Ascending aorta (tissue), 2 donors: ENCODE measurements around the gene KANK4. TPM values are rescaled to one million over a fixed set of nuclear protein-coding genes. Genes with fewer than 3 reads are reported as not detected.

ENCODE experiments used
- DNase-seq, 2 donors: peaks; one replicate each; pipeline ENCODE4 v3.0.0-alpha.2; 2019; ENCODE audit warnings: low spot score in 2 of 2
- H3K27ac ChIP-seq, 2 donors: fragments of 200-600 bp; sonication (generic); one replicate each; pipeline ENCODE4 v1.5.1; 2016 to 2017; ENCODE audit warnings: mild to moderate bottlenecking in 1 of 2
- H3K27me3 ChIP-seq: fragments of 200-600 bp; sonication (generic); one replicate; pipeline ENCODE4 v1.5.1; 2017
- H3K36me3 ChIP-seq, 2 donors: fragments of 200-600 bp; sonication (generic); one replicate each; pipeline ENCODE4 v1.5.1; 2016
- H3K4me1 ChIP-seq, 2 donors: fragments of 200-600 bp; sonication (generic); one replicate each; pipeline ENCODE4 v1.5.1; 2016 to 2017; ENCODE audit warnings: mild to moderate bottlenecking in 1 of 2
- H3K4me3 ChIP-seq, 2 donors: fragments of 200-600 bp; sonication (generic); one replicate each; pipeline ENCODE4 v1.5.1; 2016 to 2017; ENCODE audit warnings: mild to moderate bottlenecking in 1 of 2
- H3K9me3 ChIP-seq, 2 donors: fragments of 200-600 bp; sonication (generic); one replicate each; pipeline ENCODE4 v1.5.1; 2016
- intact Hi-C: fragments of 100-400 bp; cut with DNase I; formaldehyde crosslinking; loops from one replicate; pipeline ENCODE4 v1.15.1; 2023
- total RNA-seq: library from RNA; depleted of rRNA; stranded (reverse); fragments of >200 nt; gene quantifications from one replicate; pipeline ENCODE4 v1.1.0, GENCODE V29; 2016
- TF ChIP-seq, protein P1 (sequence below), 3 experiments: fragments of 200-600 bp in 2 of 3; fragments of 450-650 bp in 1 of 3; sonication (generic) in 2 of 3; IDR thresholded peaks; one replicate each; pipeline ENCODE4 v1.5.1; 2016 to 2019; ENCODE audit warnings: antibody characterized with exemption in 3 of 3, mild to moderate bottlenecking in 1 of 3, moderate library complexity in 1 of 3

The KANK4 gene
- total RNA-seq, 1 donor from 2014 or later: not detected

DNA sequence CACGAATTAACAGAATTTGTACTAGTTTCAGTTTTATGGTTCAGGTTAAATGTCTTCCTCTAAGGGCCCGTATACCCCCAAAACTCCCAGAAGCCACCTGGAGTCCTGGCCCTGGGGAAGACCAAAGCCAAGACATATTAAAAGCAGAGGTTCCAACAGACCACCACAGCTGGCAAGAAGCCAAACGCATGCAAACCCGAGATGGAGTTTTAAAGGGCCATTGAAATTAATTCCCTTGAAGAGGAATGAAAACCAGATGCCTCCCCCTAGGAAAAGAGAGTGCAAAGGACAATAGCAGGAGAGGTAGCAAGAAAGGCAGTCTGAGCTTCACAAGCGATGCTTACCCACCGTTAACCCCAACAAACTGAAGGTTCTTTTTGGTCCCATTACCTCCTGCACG is 48.1 kb downstream of the KANK4 start:
- intact Hi-C loops: no loop called here
- Histone ChIP-seq H3K9me3 (no peaks in the 10 kb centered on the region), H3K36me3 (no peaks in the 10 kb centered on the region), H3K27me3 (no peaks in the 10 kb centered on the region), H3K4me3 (no peak overlapping the region), H3K4me1 (no peaks in the 10 kb centered on the region), H3K27ac (no peak overlapping the region)
- DNase-seq: no peak
- TF ChIP-seq, protein P1, sequence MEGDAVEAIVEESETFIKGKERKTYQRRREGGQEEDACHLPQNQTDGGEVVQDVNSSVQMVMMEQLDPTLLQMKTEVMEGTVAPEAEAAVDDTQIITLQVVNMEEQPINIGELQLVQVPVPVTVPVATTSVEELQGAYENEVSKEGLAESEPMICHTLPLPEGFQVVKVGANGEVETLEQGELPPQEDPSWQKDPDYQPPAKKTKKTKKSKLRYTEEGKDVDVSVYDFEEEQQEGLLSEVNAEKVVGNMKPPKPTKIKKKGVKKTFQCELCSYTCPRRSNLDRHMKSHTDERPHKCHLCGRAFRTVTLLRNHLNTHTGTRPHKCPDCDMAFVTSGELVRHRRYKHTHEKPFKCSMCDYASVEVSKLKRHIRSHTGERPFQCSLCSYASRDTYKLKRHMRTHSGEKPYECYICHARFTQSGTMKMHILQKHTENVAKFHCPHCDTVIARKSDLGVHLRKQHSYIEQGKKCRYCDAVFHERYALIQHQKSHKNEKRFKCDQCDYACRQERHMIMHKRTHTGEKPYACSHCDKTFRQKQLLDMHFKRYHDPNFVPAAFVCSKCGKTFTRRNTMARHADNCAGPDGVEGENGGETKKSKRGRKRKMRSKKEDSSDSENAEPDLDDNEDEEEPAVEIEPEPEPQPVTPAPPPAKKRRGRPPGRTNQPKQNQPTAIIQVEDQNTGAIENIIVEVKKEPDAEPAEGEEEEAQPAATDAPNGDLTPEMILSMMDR (IDR thresholded peaks at IDR 0.05): no peak

DNA sequence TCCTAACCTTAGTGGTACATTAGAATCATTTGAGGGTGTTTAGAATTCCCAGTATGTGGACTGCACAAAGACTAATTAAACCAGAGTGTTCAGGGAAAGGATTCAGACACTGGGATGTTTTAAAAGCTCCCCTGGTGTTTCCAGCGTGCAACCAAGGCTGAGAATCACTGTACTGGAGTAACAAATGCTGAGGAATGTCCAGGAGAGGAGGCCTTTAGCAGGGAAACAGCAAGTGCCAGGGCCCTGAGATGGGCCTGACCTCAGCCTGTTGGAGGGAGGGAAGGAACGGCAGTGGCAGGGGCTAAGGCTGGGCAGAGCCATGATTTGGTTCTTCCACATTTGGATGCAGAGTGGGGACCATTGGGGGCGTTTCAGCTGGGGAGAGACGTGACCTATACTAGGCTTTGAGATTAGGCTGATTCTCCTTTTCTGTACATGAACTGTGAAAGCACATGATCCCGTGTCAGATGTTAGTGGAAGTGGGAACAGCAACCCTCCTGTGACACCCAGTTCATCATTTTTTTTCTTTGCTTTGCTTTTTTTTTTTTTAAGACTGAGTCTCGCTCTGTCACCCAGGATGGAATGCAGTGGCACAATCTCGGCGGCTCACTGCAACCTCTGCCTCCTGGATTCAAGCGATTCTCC is 49.3 kb downstream of the KANK4 start:
- intact Hi-C loops: no loop called here
- Histone ChIP-seq H3K36me3 (no peaks in the 10 kb centered on the region), H3K4me3 (no peak overlapping the region), H3K4me1 (no peaks in the 10 kb centered on the region), H3K27ac (no peak overlapping the region), H3K27me3 (no peaks in the 10 kb centered on the region), H3K9me3 (no peaks in the 10 kb centered on the region)
- TF ChIP-seq, protein P1 (IDR thresholded peaks at IDR 0.05): no peak
- no peak for DNase-seq

DNA sequence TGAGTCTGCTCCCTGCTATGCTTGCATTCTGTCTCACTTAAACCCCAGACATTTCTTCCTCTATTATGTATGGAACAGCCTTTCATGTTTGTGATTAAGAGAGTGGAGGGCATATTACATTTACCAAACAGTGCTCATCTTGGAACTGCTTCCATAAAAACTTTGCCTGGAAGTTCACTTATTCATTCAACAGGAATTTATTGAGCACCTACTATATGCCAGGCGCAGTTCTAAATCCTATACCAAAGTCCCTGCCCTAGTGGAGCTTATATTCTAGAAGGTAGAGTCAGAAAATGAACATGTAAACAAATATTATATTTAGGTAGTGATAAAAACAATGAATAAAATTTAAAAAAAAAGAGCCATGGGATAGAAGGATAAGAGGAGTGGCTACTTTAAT is 49.8 kb downstream of the KANK4 start:
- Histone ChIP-seq H3K9me3 (no peaks in the 10 kb centered on the region), H3K4me3 (no peak overlapping the region), H3K27ac (no peak overlapping the region), H3K27me3 (no peaks in the 10 kb centered on the region), H3K4me1 (no peaks in the 10 kb centered on the region), H3K36me3 (no peaks in the 10 kb centered on the region)
- DNase-seq: no peak
- intact Hi-C loops: no loop called here
- TF ChIP-seq, protein P1 (IDR thresholded peaks at IDR 0.05): no peak

DNA sequence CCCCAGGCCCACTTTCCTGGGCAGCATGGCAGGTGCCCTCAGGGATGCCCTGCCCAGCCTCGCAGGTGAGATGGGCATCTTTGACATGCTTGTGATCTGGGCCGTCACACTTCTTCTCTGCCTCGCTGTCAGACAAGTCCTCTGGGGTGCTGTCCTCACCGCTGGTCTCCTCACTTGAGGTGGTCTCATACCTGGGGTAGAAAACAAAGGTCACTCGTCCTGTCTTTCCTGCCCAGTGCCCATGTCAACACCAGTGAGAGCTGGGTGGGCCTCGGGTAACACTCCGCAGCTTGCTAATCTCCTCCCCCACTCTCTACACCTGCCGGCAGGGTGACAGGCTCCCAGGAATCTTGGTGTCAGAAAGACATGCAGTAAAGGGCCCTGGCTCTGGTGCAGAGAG is 50.9 kb downstream of the KANK4 start:
- intact Hi-C loops: no loop called here
- Histone ChIP-seq H3K36me3 (no peaks in the 10 kb centered on the region), H3K27me3 (no peaks in the 10 kb centered on the region), H3K27ac (no peak overlapping the region), H3K9me3 (no peaks in the 10 kb centered on the region), H3K4me3 (no peak overlapping the region), H3K4me1 (no peaks in the 10 kb centered on the region)
- TF ChIP-seq, protein P1 (IDR thresholded peaks at IDR 0.05): no peak
- no peak for DNase-seq

DNA sequence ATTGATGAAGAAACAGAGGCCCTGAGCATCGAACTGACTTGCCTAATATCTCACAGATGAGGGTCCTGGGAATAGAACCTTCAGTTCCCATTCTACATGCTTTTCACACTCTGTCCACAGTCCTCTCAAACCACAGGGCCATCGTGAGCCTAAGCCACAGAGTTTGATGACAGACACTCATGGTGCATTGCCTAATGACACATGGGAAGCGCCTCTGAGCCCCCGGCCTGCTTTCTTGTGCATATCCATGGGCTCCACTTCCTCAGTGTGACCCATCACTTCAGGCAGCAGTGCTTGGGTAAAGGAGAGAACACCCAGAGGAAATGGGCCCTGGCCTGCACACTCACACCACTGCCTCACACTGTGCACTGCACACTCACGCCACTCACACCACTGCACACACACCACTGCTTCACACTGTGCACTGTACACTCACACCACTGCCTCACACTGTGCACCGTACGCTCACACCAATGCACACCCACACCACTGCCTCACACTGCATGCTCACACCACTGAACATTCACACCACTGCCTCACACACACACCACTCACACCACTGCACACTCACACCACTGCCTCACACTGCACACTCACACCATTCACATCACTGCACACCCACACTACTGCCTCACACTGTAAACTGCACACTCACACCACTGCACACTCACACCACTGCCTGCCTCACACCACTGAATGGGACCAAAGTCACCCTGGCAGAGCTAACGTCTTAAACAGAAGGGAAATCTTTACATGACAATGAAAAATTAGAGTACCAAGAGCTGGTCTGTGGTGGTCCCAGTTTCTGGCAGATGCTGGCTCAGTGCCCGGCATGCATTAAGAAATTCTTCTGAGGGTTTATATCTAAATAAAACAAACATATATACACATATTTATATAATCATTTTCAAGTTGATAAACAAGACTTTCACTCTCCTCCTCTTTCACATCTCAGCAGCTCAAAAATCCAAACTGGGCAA is 53.0 kb downstream of the KANK4 start:
- TF ChIP-seq, protein P1 (IDR thresholded peaks at IDR 0.05): no peak
- Histone ChIP-seq H3K9me3 (no peaks in the 10 kb centered on the region), H3K4me3 (no peak overlapping the region), H3K36me3 (no peaks in the 10 kb centered on the region), H3K27me3 (no peaks in the 10 kb centered on the region), H3K4me1 (no peaks in the 10 kb centered on the region), H3K27ac (no peak overlapping the region)
- DNase-seq: no peak
- intact Hi-C loops: no loop called here
